Lower leg skin (tissue), 3 donors: ENCODE results near the gene ZNF18.

ENCODE experiments used
- CTCF ChIP-seq, 3 donors: fragments of 450-650 bp; IDR thresholded peaks; one replicate each; pipeline ENCODE4 v1.5.1; 2016; ENCODE audit warnings: antibody characterized with exemption in 3 of 3, mild to moderate bottlenecking in 3 of 3, moderate library complexity in 2 of 3
- POLR2A ChIP-seq, 2 donors: fragments of 450-650 bp; IDR thresholded peaks; one replicate each; pipeline ENCODE4 v1.6.1; 2016 to 2017; ENCODE audit warnings: antibody characterized with exemption in 2 of 2, mild to moderate bottlenecking in 1 of 2, moderate library complexity in 1 of 2

- TF ChIP-seq CTCF (IDR thresholded peaks at IDR 0.05), result no peak
- TF ChIP-seq POLR2A (IDR thresholded peaks at IDR 0.05), result no peak
Observed at GRCh38 chr17:12028611-12029010, 31.3 kb upstream of the ZNF18 start.
